Immature natural killer cell (primary cell): ENCODE measurements around the gene MBLAC1. TPM values are rescaled to one million over a fixed set of nuclear protein-coding genes. Genes with fewer than 3 reads are reported as not detected.

Experiments used
- DNase-seq, 3 donors: peaks; one replicate each; pipeline ENCODE4 v3.0.0; 2022; ENCODE audit warnings: mixed read lengths in 1 of 3
- H3K27ac Mint-ChIP-seq, 6 donors: one replicate each; pipeline ENCODE4 v1.8.0; 2020; ENCODE audit warnings: mixed read lengths in 6 of 6, mild to moderate bottlenecking in 5 of 6, inconsistent platforms in 4 of 6, moderate library complexity in 3 of 6
- H3K27me3 Mint-ChIP-seq, 3 donors: one replicate each; pipeline ENCODE4 v1.8.0; 2020 to 2021; ENCODE audit warnings: low read depth in 3 of 3, mild to moderate bottlenecking in 3 of 3, mixed read lengths in 3 of 3, moderate library complexity in 3 of 3, inconsistent platforms in 1 of 3
- H3K36me3 Mint-ChIP-seq, 3 donors: one replicate each; pipeline ENCODE4 v1.8.0; 2020; ENCODE audit warnings: mixed read lengths in 3 of 3, inconsistent platforms in 2 of 3, mild to moderate bottlenecking in 2 of 3
- H3K4me1 Mint-ChIP-seq, 2 donors: one replicate each; pipeline ENCODE4 v1.8.0; 2020; ENCODE audit warnings: inconsistent platforms in 2 of 2, mild to moderate bottlenecking in 2 of 2, mixed read lengths in 2 of 2, moderate library complexity in 1 of 2
- H3K4me3 Mint-ChIP-seq, 5 donors: one replicate each; pipeline ENCODE4 v1.8.0; 2020; ENCODE audit warnings: mild to moderate bottlenecking in 5 of 5, mixed read lengths in 5 of 5, inconsistent platforms in 3 of 5, moderate library complexity in 3 of 5
- H3K9me3 Mint-ChIP-seq, 6 donors: one replicate each; pipeline ENCODE4 v1.8.0; 2020; ENCODE audit warnings: mild to moderate bottlenecking in 6 of 6, mixed read lengths in 6 of 6, inconsistent platforms in 4 of 6, moderate library complexity in 3 of 6
- polyA plus RNA-seq, 3 donors: library from polyadenylated mRNA; unstranded; fragments of 300-500 nt; fragmentation: Illumina TruSeq; gene quantifications; one replicate each; pipeline ENCODE4 v1.2.3, GENCODE V29; 2021

MBLAC1 gene
- polyA plus RNA-seq, 3 donors from 2014 or later = 2.2 to 2.6 (median 2.4) TPM

- peak overlapping the region in 1 of 6 donors; percentile 4 for H3K27ac Mint-ChIP-seq
- no peak for DNase-seq
- H3K9me3 Mint-ChIP-seq = peaks cover 0 to 2% (median 0%) of the 10 kb centered on the region in 6 donors
- peaks cover 24 to 45% (median 30%) of the 10 kb centered on the region in 3 donors for H3K27me3 Mint-ChIP-seq
- H3K36me3 Mint-ChIP-seq = no peaks in the 10 kb centered on the region
- H3K4me3 Mint-ChIP-seq = peak overlapping the region; percentile 8 to 71 (median 26)
- peaks cover 26 to 31% of the 10 kb centered on the region in 2 donors for H3K4me1 Mint-ChIP-seq
Measured at GRCh38 chr7:100167912-100168323, 41.2 kb downstream of the MBLAC1 start.

GRCh38 chr7:100169147-100169850 is 42.5 kb downstream of the MBLAC1 start:
- Mint-ChIP-seq H3K36me3 (no peaks in the 10 kb centered on the region), H3K9me3 (peaks cover 0 to 2% (median 0%) of the 10 kb centered on the region in 6 donors), H3K27ac (no peak overlapping the region), H3K27me3 (peaks cover 24 to 41% (median 30%) of the 10 kb centered on the region in 3 donors), H3K4me3 (peak overlapping the region in 3 of 5 donors; percentile 8 to 71 (median 67)), H3K4me1 (peaks cover 26 to 31% of the 10 kb centered on the region in 2 donors)
- no peak for DNase-seq

- DNase-seq = no peak
- Mint-ChIP-seq H3K27ac (peak overlapping the region in 1 of 6 donors; percentile 7), H3K4me3 (peak overlapping the region; percentile 65 to 81 (median 66)), H3K36me3 (no peaks in the 10 kb centered on the region), H3K27me3 (peaks cover 24 to 41% (median 31%) of the 10 kb centered on the region in 3 donors), H3K9me3 (peaks cover 0 to 2% (median 0%) of the 10 kb centered on the region in 6 donors), H3K4me1 (peaks cover 26 to 31% of the 10 kb centered on the region in 2 donors)
Measured at GRCh38 chr7:100170101-100170897, 43.5 kb downstream of the MBLAC1 start.

GRCh38 chr7:100171087-100171681 is 44.4 kb downstream of the MBLAC1 start:
- H3K36me3 Mint-ChIP-seq = no peaks in the 10 kb centered on the region
- no peak overlapping the region for H3K27ac Mint-ChIP-seq
- peak overlapping the region; percentile 65 to 81 (median 73) for H3K4me3 Mint-ChIP-seq
- peaks cover 0 to 2% (median 0%) of the 10 kb centered on the region in 6 donors for H3K9me3 Mint-ChIP-seq
- H3K27me3 Mint-ChIP-seq = peaks cover 22 to 39% (median 29%) of the 10 kb centered on the region in 3 donors
- peaks cover 26 to 31% of the 10 kb centered on the region in 2 donors for H3K4me1 Mint-ChIP-seq
- peak; percentile 38 to 40 (median 39) for DNase-seq

- Mint-ChIP-seq H3K9me3 (peaks cover 0 to 2% (median 0%) of the 10 kb centered on the region in 6 donors), H3K4me1 (peaks cover 26 to 37% of the 10 kb centered on the region in 2 donors), H3K4me3 (peak overlapping the region; percentile 27 to 73 (median 65)), H3K27ac (peak overlapping the region in 1 of 6 donors; percentile 55), H3K27me3 (peaks cover 15 to 34% (median 23%) of the 10 kb centered on the region in 3 donors), H3K36me3 (no peaks in the 10 kb centered on the region)
- no peak for DNase-seq
Measured at GRCh38 chr7:100171840-100172239, 45.1 kb downstream of the MBLAC1 start.

- Mint-ChIP-seq H3K4me1 (peaks cover 25 to 28% of the 10 kb centered on the region in 2 donors), H3K27me3 (peaks cover 8 to 17% (median 17%) of the 10 kb centered on the region in 3 donors), H3K9me3 (peaks cover 0 to 2% (median 0%) of the 10 kb centered on the region in 6 donors), H3K27ac (no peak overlapping the region), H3K4me3 (no peak overlapping the region), H3K36me3 (no peaks in the 10 kb centered on the region)
- no peak for DNase-seq
Measured at GRCh38 chr7:100173806-100174495, 47.2 kb downstream of the MBLAC1 start.

- H3K4me3 Mint-ChIP-seq = no peak overlapping the region
- no peak for DNase-seq
- H3K36me3 Mint-ChIP-seq = no peaks in the 10 kb centered on the region
- peaks cover 8 to 16% (median 12%) of the 10 kb centered on the region in 3 donors for H3K27me3 Mint-ChIP-seq
- peaks cover 25 to 28% of the 10 kb centered on the region in 2 donors for H3K4me1 Mint-ChIP-seq
- H3K27ac Mint-ChIP-seq = no peak overlapping the region
- peaks cover 0 to 2% (median 0%) of the 10 kb centered on the region in 6 donors for H3K9me3 Mint-ChIP-seq
Measured at GRCh38 chr7:100174582-100174981, 47.8 kb downstream of the MBLAC1 start.

- no peak for DNase-seq
Measured at GRCh38 chr7:100175296-100175935, 48.6 kb downstream of the MBLAC1 start.

GRCh38 chr7:100176096-100177044 is 49.6 kb downstream of the MBLAC1 start:
- peak overlapping the region in 3 of 6 donors; percentile 30 to 81 (median 38) for H3K27ac Mint-ChIP-seq
- H3K9me3 Mint-ChIP-seq = no peaks in the 10 kb centered on the region
- peaks cover 30 to 33% of the 10 kb centered on the region in 2 donors for H3K4me1 Mint-ChIP-seq
- H3K27me3 Mint-ChIP-seq = peaks cover 0 to 11% (median 4%) of the 10 kb centered on the region in 3 donors
- DNase-seq = no peak
- H3K36me3 Mint-ChIP-seq = no peaks in the 10 kb centered on the region
- peak overlapping the region; percentile 71 to 83 (median 78) for H3K4me3 Mint-ChIP-seq

More at GRCh38 chr7:100175296-100175935, 48.6 kb downstream of the MBLAC1 start:
- peaks cover 27 to 29% of the 10 kb centered on the region in 2 donors for H3K4me1 Mint-ChIP-seq
- peak overlapping the region in 4 of 5 donors; percentile 2 to 67 (median 29) for H3K4me3 Mint-ChIP-seq
- peaks cover 0 to 2% (median 0%) of the 10 kb centered on the region in 6 donors for H3K9me3 Mint-ChIP-seq
- no peaks in the 10 kb centered on the region for H3K36me3 Mint-ChIP-seq
- peaks cover 5 to 14% (median 8%) of the 10 kb centered on the region in 3 donors for H3K27me3 Mint-ChIP-seq
- peak overlapping the region in 2 of 6 donors; percentile 23 to 77 for H3K27ac Mint-ChIP-seq

- peak; percentile 96 for DNase-seq
- Mint-ChIP-seq H3K4me3 (peak within 1 kb of the TSS; percentile 71 to 83 (median 78)), H3K27ac (peak within 1 kb of the TSS in 4 of 6 donors; percentile 30 to 81 (median 59)), H3K9me3 (no peaks in the 10 kb centered on the region), H3K36me3 (no peaks in the 10 kb centered on the region), H3K27me3 (peaks cover 0 to 7% (median 4%) of the 10 kb centered on the region in 3 donors), H3K4me1 (peaks cover 27 to 29% of the 10 kb centered on the region in 2 donors)
Measured at GRCh38 chr7:100177045-100178001, 50.6 kb downstream of the MBLAC1 start, which contains the start of the genes GPC2 and STAG3. TSS of gene GPC2 (minus strand) at chr7:100177381. CDS start at chr7:100177199, 182 bp downstream. TSS of gene STAG3 (plus strand) at chr7:100177918. CDS start at chr7:100180557, 2,639 bp downstream.
